DMS153 (cell line): Measurements from ENCODE around the gene FRMD5.

Experiments used
- DNase-seq: peaks from one replicate; lab custom pipeline; 2025; lab: John Stamatoyannopoulos, UW

Gene FRMD5

GRCh38 chr15:44094781-44095180 is 100.3 kb downstream of the FRMD5 start:
- no peak for DNase-seq

GRCh38 chr15:44093836-44094235 is 101.2 kb downstream of the FRMD5 start:
- no peak for DNase-seq

- DNase-seq, result no peak
These were observed 102.8 kb downstream of the FRMD5 start for GRCh38 chr15:44092221-44092620.

- DNase-seq, result no peak
These were observed 107.2 kb downstream of the FRMD5 start for GRCh38 chr15:44087578-44088465.

- no peak for DNase-seq
These were observed 110.3 kb downstream of the FRMD5 start for GRCh38 chr15:44084770-44085169.

- no peak for DNase-seq
These were observed 110.9 kb downstream of the FRMD5 start for GRCh38 chr15:44084171-44084570.

GRCh38 chr15:44082558-44083157 is 112.4 kb downstream of the FRMD5 start:
- no peak for DNase-seq

GRCh38 chr15:44081026-44082013 is 113.8 kb downstream of the FRMD5 start:
- no peak for DNase-seq

- no peak for DNase-seq
These were observed 119.5 kb downstream of the FRMD5 start for GRCh38 chr15:44075535-44075934.

- no peak for DNase-seq
These were observed 125.6 kb downstream of the FRMD5 start for GRCh38 chr15:44069489-44069888.

GRCh38 chr15:44068347-44068746 is 126.7 kb downstream of the FRMD5 start:
- no peak for DNase-seq

- DNase-seq, result peak; percentile 6
These were observed 128.8 kb downstream of the FRMD5 start for GRCh38 chr15:44066211-44066827.

GRCh38 chr15:44064706-44065105 is 130.4 kb downstream of the FRMD5 start:
- DNase-seq, result no peak

GRCh38 chr15:44058126-44058525 is 136.9 kb downstream of the FRMD5 start:
- DNase-seq, result no peak

- no peak for DNase-seq
These were observed 149.4 kb downstream of the FRMD5 start for GRCh38 chr15:44045661-44046060.

GRCh38 chr15:44045217-44045616 is 149.9 kb downstream of the FRMD5 start:
- no peak for DNase-seq

GRCh38 chr15:44038755-44039191 is 156.3 kb downstream of the FRMD5 start:
- no peak for DNase-seq

- no peak for DNase-seq
These were observed 159.0 kb downstream of the FRMD5 start for GRCh38 chr15:44035781-44036699.

GRCh38 chr15:44034933-44035624 is 160.0 kb downstream of the FRMD5 start:
- no peak for DNase-seq

GRCh38 chr15:44034334-44034733 is 160.7 kb downstream of the FRMD5 start:
- no peak for DNase-seq
